ENCODE measurements around the gene NAPA.
"Not testable (repeated sequence)": the region's sequence is repeated elsewhere in the genome, so short reads cannot be mapped to it uniquely, and the experiment has no call there.

Gene NAPA

GRCh38 chr19:47486220-47486619, 28.6 kb downstream of the NAPA start:
- DNase-seq (ENCODE audit: low read depth, low spot score) = not testable (repeated sequence)

GRCh38 chr19:47485210-47485609, 29.7 kb downstream of the NAPA start:
- DNase-seq (ENCODE audit: low read depth, low spot score) = no peak

GRCh38 chr19:47483800-47484690, 30.8 kb downstream of the NAPA start, which contains the start of gene KPTN:
Gene KPTN (minus strand): TSS chr19:47484219. CDS start chr19:47484160, 59 bp downstream.
- peak; percentile 97 for DNase-seq (ENCODE audit: low read depth, low spot score)

GRCh38 chr19:47483200-47483599, 31.7 kb downstream of the NAPA start:
- DNase-seq (ENCODE audit: low read depth, low spot score) = no peak

- DNase-seq (ENCODE audit: low read depth, low spot score) = no peak
Observed at GRCh38 chr19:47481460-47482052, 33.3 kb downstream of the NAPA start.

GRCh38 chr19:47480658-47481057, 34.2 kb downstream of the NAPA start:
- DNase-seq (ENCODE audit: low read depth, low spot score) = no peak

GRCh38 chr19:47479701-47480503, 35.0 kb downstream of the NAPA start:
- peak; percentile 32 for DNase-seq (ENCODE audit: low read depth, low spot score)

GRCh38 chr19:47476438-47476972, 38.4 kb downstream of the NAPA start:
- DNase-seq (ENCODE audit: low read depth, low spot score) = no peak

GRCh38 chr19:47475465-47475864, 39.4 kb downstream of the NAPA start:
- DNase-seq (ENCODE audit: low read depth, low spot score) = no peak

- no peak for DNase-seq (ENCODE audit: low read depth, low spot score)
Observed at GRCh38 chr19:47473336-47473735, 41.5 kb downstream of the NAPA start.

GRCh38 chr19:47471733-47472457, 43.0 kb downstream of the NAPA start, which contains the start of gene SLC8A2:
Gene SLC8A2 (minus strand): TSS chr19:47471893. CDS start chr19:47466403, 5,490 bp downstream.
- peak; percentile 93 for DNase-seq (ENCODE audit: low read depth, low spot score)

- no peak for DNase-seq (ENCODE audit: low read depth, low spot score)
Observed at GRCh38 chr19:47471381-47471732, 43.5 kb downstream of the NAPA start.

GRCh38 chr19:47470447-47471195, 44.2 kb downstream of the NAPA start:
- no peak for DNase-seq (ENCODE audit: low read depth, low spot score)

GRCh38 chr19:47469719-47470118, 45.1 kb downstream of the NAPA start:
- DNase-seq (ENCODE audit: low read depth, low spot score) = no peak

- no peak for DNase-seq (ENCODE audit: low read depth, low spot score)
Observed at GRCh38 chr19:47469363-47469700, 45.5 kb downstream of the NAPA start.

GRCh38 chr19:47467914-47468313, 46.9 kb downstream of the NAPA start:
- DNase-seq (ENCODE audit: low read depth, low spot score) = no peak

- no peak for DNase-seq (ENCODE audit: low read depth, low spot score)
Observed at GRCh38 chr19:47465957-47466356, 48.9 kb downstream of the NAPA start.

GRCh38 chr19:47464675-47465419, 50.0 kb downstream of the NAPA start:
- DNase-seq (ENCODE audit: low read depth, low spot score) = no peak

GRCh38 chr19:47461876-47462275, 53.0 kb downstream of the NAPA start:
- DNase-seq (ENCODE audit: low read depth, low spot score) = no peak

- DNase-seq (ENCODE audit: low read depth, low spot score) = no peak
Observed at GRCh38 chr19:47459477-47459876, 55.4 kb downstream of the NAPA start.

Data from astrocyte of the hippocampus (primary cell).